ENCODE measurements around the gene MKI67.

GRCh38 chr10:128054163-128054970, 71.9 kb downstream of the MKI67 start:
- TF ChIP-seq ZNF232 (CRISPR knock-in tag; IDR thresholded peaks at IDR 0.05; ENCODE audit: borderline replicate concordance) (no peak), ZNF639 (CRISPR knock-in tag; conservative IDR thresholded peaks at IDR 0.05) (no peak), ATF2 (CRISPR knock-in tag; IDR thresholded peaks at IDR 0.05) (no peak), ZNF382 (CRISPR knock-in tag; IDR thresholded peaks at IDR 0.05; ENCODE audit: borderline replicate concordance) (no peak), MAFF (IDR thresholded peaks at IDR 0.05; ENCODE audit: low read depth, low read length) (no peak), ZNF280B (CRISPR knock-in tag; IDR thresholded peaks at IDR 0.05; ENCODE audit: borderline replicate concordance) (no peak), MYNN (CRISPR knock-in tag; IDR thresholded peaks at IDR 0.05; ENCODE audit: low read depth) (no peak), SMC3 (IDR thresholded peaks at IDR 0.05; ENCODE audit: low read length) (no peak), CTCF (CRISPR knock-in tag; IDR thresholded peaks at IDR 0.05) (no peak), MAX (IDR thresholded peaks at IDR 0.05) (no peak), RAD51 (IDR thresholded peaks at IDR 0.05; ENCODE audit: borderline replicate concordance) (no peak)
